Anterior cingulate cortex (tissue), 58 donors: ENCODE data around the gene CKAP5.
A peak's percentile ranks its signal among the peaks of the same experiment; 100 is the strongest.

Experiments
- DNase-seq, 58 donors: peaks; one replicate each; lab custom pipeline; 2025; lab: John Stamatoyannopoulos, UW

CKAP5 gene

GRCh38 chr11:46845740-46846509 is at the start of gene CKAP5:
Gene CKAP5, minus strand, starts transcription at chr11:46846280. Its CDS starts 25,049 bp downstream, at chr11:46821231.
- DNase-seq: peak; percentile 55 to 95 (median 86)

- DNase-seq: peak in 52 of 58 donors; percentile 21 to 88 (median 63)
These were observed 49.7 kb upstream of the CKAP5 start for GRCh38 chr11:46895821-46896220.

- DNase-seq: no peak
These were observed 48.9 kb upstream of the CKAP5 start for GRCh38 chr11:46894961-46895360.

GRCh38 chr11:46894506-46894905 is 48.4 kb upstream of the CKAP5 start:
- DNase-seq: no peak

- no peak for DNase-seq
These were observed 46.8 kb upstream of the CKAP5 start for GRCh38 chr11:46892838-46893237.

- no peak for DNase-seq
These were observed 46.0 kb upstream of the CKAP5 start for GRCh38 chr11:46892109-46892508.

GRCh38 chr11:46890665-46891064 is 44.6 kb upstream of the CKAP5 start:
- DNase-seq: no peak

- DNase-seq: peak in 49 of 58 donors; percentile 16 to 85 (median 49)
These were observed 43.8 kb upstream of the CKAP5 start for GRCh38 chr11:46889689-46890475.

GRCh38 chr11:46889251-46889650 is 43.2 kb upstream of the CKAP5 start:
- DNase-seq: no peak

- DNase-seq: no peak
These were observed 42.6 kb upstream of the CKAP5 start for GRCh38 chr11:46888636-46889035.

- DNase-seq: no peak
These were observed 40.1 kb upstream of the CKAP5 start for GRCh38 chr11:46886211-46886610.

GRCh38 chr11:46879056-46879585 is 33.0 kb upstream of the CKAP5 start:
- DNase-seq: no peak

GRCh38 chr11:46877580-46877979 is 31.5 kb upstream of the CKAP5 start:
- DNase-seq: no peak

GRCh38 chr11:46876471-46876870 is 30.4 kb upstream of the CKAP5 start:
- no peak for DNase-seq

GRCh38 chr11:46874586-46874985 is 28.5 kb upstream of the CKAP5 start:
- no peak for DNase-seq

GRCh38 chr11:46868912-46869311 is 22.8 kb upstream of the CKAP5 start:
- no peak for DNase-seq

GRCh38 chr11:46865340-46865739 is 19.3 kb upstream of the CKAP5 start:
- no peak for DNase-seq

- DNase-seq: no peak
These were observed 14.1 kb upstream of the CKAP5 start for GRCh38 chr11:46860218-46860617.

GRCh38 chr11:46858920-46859546 is 13.0 kb upstream of the CKAP5 start:
- no peak for DNase-seq

- DNase-seq: no peak
These were observed 11.6 kb upstream of the CKAP5 start for GRCh38 chr11:46857666-46858065.
